GM11168 (cell line): ENCODE measurements around the gene CABLES2.
"Not testable (repeated sequence)": the region's sequence is repeated elsewhere in the genome, so short reads cannot be mapped to it uniquely, and the experiment has no call there.

Experiments
- in situ Hi-C: fragments of 300-500 bp; cut with MboI; formaldehyde crosslinking; loops from one replicate; pipeline ENCODE4 v1.12.0; 2022; ENCODE audit warnings: low sequenced_read_pairs; ENCODE audit not compliant: unreplicated experiment

The CABLES2 gene

DNA sequence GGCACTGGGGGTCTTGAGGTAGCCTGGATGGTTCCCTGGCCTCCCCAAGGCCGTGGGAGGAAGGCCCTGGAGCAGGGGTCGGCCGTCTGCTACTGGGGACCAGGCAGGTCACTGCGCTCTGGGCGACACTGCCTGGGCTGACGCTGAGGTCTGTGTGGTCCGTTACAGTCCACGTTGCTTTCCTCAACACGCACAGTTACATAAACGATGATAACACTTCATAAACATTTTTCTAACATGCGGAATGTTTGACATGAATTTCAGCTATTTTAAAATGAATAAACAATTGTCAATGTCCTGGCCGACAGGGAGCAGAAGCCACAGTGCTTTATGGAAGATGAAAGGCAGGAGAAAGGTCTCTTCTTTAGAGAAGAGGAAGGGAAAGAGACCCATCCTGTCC is 30.4 kb upstream of the CABLES2 start:
- in situ Hi-C loops = no loop called here

DNA sequence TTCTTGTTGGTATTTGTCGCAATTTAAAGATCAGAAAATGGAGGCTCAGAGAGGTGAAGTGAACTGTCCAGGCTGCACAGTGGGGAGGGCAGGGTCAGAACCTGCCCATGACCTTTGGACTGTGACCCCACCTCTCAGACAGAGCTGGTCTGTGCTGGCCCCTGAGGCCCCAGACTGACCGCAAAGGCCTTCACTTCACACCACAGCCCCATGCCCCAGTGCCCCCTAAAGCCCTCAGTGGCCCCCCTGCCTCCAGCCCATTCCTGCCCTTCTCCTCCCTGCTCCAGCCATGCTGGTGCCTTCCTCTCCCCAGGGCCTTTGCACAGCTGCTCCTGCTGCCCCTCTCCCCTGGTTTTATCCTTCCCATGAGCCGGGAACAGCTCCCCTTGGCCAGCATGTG is 29.6 kb upstream of the CABLES2 start:
- in situ Hi-C loops = no loop called here

DNA sequence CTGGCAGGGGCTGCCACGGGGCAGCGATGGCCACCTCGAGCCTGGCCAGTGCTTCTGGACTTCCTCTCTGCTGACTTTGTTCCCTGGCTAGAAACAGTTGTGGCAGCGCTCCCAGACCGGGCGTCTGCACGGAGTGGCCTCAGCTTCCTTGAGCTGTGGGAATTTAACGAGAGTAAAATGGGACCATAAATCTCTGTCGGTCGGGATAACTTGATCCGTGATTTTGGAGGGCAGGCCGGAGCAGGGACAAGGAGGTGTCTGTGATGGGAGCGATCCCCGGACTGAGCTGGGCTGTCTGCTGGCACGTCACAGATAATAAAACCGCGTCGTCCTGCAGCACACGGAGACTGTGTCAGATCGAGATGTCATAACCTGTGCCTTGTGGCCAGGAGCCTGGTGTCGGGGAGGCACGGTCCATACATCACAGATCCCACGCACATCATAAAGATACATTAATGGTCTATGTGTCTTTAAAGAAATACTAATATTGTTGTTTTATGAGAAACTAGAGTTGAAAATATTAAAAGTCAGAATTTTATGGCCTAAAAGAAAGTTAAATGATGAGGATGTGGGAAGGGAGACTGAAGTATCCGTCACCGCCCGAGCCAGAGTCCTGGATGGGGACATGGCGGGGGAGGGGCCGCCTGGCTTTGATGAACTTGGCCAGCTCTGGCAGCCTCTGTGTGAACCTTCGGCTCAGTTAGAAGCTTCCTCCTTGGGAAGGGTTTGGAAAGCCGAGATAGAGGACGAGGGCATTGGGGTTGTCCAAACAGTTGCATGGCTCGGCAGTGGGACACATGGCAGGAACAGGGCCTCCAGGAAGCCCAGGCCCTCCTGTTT is 26.8 kb upstream of the CABLES2 start:
- in situ Hi-C loops = no loop called here

DNA sequence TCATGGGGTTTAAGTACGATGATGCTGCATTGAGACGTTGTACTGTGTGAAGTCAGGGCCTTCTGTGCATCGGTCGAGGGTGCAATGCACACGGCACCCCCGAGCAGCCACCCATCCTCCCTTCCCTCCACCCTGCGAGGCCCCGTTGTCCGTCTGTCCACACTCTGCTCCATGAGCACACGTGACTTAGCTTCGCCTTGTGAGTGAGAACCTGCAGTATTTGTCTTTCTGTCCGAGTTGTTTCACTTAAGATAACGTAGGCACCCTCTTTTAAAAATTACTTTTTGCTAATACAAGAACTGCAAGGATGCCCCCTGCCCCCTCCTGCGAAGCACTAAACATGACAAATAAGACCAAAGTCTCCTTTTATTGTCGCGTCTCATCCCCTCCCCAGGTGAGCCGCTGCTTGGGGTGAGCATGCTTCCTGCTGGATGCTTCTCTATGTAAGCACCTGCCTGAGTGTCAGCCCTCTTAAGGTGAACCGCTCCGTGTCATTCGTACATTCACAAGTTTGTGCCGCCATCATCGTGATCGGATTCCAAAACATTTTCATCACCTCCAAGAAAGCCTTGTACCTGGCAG is 23.9 kb upstream of the CABLES2 start:
- in situ Hi-C loops = no loop called here

DNA sequence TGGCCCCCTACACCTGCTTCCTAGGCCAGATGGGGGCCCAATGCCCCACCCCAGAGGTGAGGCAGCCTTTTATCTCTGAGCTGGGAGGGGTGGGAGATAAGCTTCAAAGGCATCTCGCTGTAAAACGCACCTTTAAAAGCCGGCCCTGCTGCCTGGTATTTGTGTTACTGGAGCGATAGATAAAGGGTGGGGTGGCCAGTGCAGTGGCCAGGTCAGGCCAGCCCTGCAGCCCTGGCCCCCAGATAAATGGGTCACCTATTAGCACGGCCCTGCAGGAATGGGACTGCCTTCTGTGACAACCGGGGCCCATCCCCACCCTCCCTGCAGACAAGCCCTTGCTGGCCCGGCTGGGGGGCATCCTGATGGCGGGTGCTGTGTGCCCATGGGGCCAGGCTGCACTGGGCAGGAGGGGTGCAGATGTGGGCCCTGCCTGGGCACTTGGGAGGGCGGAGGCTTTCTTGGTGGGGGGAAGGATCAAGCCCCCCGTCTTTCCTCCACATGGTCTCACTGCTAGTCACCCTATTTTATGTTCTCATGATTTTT is 23.3 kb upstream of the CABLES2 start:
- in situ Hi-C loops = no loop called here

DNA sequence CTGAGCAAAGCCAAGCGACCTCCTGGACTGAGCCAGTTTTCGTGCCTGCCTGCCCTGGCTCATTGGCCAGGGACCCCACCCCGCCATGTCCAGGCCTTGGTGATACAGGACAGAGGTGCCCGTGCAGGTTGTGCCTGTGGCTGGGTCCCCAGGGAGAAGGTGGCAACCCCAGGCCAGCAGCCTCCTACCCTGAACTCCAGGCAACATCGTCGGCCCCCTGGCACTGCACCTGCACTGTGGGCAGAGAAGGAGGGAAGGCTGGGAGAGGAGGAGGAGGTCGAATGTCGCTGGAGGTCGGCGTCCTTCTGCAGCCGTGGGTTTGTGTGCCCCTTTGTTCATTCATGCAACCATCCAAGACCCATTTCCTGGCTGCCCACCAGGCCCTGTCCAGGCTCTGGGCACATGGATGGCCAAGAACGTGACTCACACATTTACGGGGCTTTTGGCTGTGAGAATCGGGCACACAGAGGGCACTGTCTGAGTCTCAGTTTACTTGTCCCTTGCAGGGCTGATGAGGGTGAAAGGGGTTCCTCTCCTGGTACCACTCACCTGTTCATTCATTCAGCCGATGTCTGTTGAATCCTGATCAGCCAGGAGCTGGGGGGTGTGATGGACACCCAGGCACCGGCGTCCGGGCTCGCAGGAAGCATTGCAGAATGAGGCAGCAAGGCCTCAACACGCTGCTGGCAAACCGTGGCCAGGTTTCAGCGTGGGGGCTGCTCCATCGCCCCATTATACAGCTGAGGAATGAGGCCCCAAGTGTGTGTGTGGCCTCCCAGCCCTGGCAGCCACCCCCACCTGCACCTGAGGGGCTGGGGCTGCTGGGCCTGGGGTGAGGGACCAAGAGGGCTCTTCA is 22.6 kb upstream of the CABLES2 start:
- in situ Hi-C loops = no loop called here

DNA sequence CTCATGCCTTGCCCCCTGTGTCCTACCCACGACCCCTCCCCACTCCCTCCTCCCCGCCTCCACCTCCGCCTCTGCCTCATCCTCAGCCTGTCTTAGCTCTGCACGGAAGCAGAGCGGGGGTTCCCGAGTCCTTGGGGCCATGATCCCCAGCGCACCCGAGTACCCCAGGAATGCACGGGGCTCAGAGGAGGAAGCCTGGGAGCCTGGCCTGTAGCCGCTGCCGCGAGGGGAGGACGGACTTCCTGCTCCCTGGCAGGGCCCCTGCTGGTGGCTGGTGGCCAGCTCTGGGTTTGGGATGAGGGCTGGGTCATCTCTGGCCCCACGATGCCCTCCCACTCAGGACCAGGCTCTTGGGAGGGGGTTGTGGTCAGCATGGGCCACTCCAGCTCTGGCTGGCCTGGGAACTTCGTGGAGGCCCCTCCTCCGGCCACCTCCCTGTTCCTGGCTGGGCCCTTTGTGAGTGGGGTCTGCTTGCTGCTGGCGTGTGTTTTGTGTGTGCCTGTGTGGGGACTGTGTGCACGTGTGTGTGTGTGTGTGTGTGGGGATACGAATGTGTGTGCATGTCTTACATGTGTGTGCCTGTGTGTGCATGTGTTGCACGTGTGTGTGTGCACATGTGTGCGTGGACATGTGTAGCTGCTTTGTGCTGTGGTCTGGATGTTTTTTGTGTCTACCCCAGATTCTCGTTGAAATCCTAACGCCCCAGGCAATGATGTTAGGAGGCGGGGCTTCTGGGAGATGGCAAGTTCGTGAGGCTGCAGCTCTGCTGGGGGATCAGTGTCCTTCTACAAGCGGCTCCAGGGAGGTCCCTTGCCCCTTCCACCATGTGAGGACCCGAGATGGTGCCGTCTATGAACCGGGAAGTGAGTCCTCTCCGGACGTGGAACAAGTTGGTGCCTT is 21.6 kb upstream of the CABLES2 start:
- in situ Hi-C loops = no loop called here

DNA sequence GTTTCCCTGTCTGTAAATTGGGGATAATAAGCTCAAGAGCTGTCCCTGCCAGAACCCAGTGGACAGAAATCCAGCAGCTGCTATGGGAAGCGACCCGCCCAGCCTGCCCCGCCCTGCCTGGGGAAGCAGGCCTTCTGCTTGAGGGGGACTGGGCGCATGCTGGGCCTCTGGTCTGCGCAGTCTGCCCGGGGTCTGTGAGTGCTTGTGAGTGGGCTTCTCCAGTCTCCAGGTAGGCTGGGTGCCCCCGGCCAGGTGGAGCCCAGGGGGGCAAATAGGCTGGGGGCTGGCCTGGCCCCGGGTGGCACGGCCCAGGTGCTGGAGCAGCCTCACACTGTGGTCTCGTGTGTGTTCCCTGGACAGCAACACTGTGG is 20.9 kb upstream of the CABLES2 start:
- in situ Hi-C loops = no loop called here

DNA sequence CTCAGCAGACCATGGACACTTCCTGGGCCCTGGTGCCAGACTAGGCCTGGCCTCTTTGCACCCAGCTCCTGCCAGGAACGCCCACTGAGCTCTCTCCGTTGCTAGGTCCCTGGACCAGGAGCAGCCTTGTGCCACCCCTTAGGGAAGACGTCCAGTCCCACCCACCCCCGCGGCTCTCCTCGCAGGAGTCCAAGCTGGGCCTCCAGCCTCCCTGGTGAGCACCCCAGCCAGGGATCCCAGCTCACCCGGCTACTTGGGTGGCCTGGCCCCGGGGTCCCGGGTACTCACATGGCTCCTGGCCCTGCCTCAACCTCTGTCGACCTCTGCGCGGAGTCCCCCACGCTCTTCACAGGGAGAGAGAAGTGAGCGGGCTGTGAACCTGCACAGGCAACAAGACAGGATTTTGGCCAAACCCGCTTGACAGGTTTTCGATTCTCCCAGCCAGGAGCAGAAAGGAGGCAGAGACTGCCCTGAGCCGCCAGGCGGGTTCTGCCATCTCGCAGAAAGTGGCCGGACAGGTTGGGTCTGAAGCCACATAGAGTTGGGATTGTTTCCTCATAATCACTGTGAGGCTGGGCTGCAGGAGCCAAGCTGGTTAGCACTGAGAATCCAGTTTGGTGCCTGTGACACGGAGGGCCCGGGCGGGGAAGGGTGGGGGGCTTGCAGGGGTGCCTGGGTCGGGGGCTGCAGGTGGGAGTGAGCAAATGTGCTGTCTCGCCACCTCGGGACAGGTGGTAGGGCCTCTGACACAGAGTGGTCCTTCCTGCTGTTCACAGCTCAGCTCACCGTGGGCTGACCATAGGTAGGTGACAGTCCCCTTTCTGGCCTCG is 20.3 kb upstream of the CABLES2 start, which contains the start of gene RBBP8NL:
Gene RBBP8NL, minus strand, starts transcription at position 368 of the 830 bp plus-strand sequence. CDS start 7,892 bp downstream, outside the sequence.
- in situ Hi-C loops = no loop called here

DNA sequence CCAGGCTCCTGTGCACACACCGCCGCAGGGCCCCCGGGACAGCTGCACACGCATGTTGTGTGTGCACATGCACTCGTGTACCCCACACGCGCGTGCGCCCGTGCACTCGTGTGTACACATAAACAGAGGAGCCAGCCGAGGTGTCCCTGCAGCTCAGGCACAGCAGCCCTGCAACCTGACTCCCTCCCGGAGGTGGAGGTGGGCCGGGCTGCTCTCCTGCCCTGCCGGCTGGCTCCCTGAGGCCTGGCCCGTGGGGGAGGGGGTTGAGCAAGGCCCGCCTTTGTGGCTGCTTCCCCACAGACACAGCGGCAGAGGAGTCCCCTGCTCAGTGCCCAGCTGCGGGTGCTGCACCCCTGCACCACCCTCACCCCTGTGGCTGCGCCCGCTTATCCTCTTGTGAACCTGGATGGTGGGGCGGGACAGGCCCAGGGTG is 19.6 kb upstream of the CABLES2 start:
- in situ Hi-C loops = no loop called here

DNA sequence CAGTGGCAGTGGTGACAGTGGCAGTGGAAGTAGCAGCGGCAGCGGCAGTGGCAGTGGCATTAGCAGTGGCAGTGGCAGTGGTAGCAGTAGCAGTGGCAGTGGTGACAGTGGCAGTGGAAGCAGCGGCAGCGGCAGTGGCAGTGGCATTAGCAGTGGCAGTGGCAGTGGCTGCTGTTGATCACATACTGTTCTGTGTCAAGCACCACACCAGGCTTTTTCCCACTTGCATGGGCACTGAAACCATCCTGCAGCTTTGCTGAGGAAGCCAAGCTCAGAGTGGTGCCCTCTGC is 18.9 kb upstream of the CABLES2 start:
- in situ Hi-C loops = not testable (repeated sequence)

DNA sequence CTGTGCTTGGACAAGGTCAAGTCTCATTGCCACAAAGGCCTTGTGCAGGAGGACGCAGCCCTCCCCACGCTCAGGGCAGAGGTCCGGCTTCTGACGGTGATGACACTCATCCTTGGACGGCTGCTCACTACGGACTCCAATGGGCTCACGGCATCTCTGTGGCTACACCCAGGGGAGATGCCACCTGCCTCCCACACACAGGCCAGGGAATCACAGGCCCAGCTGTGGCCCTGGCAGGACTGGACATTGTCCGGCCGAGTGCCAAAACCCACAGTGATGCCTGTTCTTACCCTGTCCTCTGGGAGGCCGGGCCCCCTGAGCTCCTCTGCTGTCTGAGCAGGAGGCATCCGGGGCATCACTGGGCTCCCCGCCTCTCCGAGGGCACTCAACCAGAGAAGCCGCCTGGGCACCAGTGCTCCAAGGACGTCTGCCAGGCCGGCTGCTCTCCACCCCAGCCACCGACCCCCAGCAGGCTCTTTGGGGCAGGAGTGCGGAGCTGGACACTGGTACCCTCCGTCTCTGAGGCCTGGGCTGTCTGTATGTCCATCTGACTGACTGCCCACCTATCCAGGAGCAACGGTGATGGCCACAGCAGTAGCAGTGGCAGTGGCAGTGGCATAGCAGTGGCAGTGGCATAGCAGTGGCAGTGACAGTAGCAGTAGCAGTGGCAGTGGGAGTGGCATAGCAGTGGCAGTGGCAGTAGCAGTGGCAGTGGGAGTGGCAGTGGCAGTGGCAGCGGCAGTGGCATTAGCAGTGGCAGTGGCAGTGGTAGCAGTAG is 18.4 kb upstream of the CABLES2 start:
- in situ Hi-C loops = no loop called here

DNA sequence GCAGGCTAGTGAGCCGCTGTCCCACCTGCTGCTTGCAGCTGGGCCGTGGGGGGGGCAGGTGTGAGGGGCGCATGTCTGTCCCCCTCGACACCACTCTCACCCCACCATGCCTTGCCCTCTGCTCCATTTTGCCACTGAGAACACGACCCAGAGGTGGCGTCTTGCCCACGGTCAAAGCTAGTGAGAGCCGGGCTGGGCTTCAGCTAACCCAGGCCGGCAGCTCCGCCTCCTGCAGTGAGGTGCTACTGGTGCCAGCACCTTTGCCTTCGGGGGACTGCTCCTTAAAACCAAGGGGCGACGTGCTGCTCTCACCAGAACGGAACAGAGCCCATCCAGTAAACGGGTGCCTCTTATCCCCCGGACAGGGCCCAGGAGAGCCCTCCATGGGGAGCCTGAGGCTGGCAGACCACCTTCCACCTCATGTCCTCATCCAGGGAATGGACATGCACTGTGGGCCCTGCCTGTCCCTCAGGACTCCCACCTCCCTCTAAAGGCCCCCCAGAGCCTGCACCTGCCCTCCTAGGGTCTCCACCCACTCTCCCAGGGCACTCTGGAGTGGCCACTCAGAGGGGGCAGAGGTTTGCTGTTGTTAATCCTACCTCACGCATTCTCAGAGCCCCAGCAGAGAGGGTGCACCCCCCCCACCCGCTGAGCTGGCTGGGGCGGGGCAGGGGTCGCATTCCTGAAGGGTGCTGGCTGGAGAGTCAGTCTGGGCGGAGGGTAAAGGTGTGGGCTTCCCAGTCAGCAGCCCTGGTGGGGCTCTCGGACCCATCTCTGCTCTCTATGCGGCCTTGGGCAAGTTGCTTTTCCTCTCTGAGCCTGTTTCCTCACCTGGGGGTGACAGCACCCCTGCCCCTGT is 17.4 kb upstream of the CABLES2 start:
- in situ Hi-C loops = no loop called here

DNA sequence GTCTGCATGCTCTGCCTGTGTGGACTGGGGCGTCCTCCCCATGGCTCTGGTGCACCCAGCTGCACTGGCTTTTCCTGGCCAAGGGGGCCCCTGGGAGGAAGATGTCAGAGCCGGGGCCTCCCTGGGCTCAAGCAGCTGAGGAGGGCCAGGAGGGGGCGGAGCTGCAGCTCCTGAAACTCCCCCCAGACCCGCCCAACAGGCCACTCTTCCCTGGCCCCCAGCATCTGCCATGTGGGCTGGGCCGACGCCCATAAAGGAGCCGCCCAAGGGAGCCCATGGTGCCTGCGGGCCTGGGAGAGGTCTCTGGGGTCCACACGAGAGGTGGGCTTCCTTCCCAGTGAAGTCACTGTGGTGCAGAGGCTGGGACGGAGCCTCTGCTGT is 16.2 kb upstream of the CABLES2 start:
- in situ Hi-C loops = no loop called here

DNA sequence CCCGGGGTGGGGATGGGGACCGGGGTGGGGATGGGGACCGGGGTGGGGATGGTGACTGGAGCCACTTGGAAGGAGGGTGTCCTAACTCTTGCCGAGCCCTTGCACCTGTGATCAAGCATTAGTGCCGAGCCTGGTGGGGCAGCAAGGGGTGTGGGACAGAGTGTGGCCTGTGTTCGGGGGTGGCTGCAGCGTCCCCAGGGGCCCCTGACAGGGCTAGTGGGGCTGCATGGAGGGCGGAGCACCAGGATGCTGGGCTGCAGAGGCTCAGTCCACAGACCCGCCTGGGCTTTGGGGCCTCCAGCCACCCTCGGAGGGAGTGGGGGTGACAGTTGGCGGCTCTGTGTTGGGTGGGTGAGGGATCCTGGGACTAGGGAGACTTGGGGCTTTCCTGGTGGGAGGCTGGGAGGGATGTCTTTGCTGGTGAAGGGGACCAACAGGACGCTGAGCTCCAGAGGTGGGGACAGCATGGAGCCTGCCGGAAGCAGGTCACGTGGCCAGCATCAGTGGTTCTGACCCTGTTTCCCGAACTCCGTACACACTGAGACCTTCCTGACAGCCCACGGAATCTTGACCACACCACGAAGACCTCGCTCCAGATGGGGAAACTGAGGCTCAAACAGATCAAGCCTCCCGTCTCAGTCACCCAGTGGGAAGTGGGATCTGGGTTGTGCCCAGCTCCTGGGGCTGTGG is 15.7 kb upstream of the CABLES2 start:
- in situ Hi-C loops = no loop called here

DNA sequence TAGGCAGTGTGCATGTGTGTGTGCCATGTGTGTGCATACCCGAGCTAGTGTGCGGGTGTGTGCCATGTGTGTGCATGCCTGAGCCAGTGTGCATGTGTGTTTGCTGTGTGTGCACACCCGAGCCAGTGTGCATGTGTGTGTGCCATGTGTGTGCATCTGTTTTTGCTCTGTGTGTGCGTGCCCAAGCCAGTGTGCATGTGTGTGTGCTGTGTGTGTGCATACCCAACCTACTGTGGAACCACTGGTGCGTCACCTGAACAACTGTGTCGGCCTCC is 14.6 kb upstream of the CABLES2 start:
- in situ Hi-C loops = no loop called here
